Erythroblast (primary cell): ENCODE measurements around the gene PCLO.

Experiments
- GATA1 ChIP-seq: IDR thresholded peaks from 2 replicates; pipeline ENCODE4 v1.6.1; 2011; ENCODE audit warnings: low read depth, mild to moderate bottlenecking, control low read depth, low read length, moderate library complexity
- POLR2A ChIP-seq: IDR thresholded peaks from 2 replicates; pipeline ENCODE4 v1.6.1; 2011; ENCODE audit warnings: mild to moderate bottlenecking, low read length

GRCh38 chr7:82715344-82715743 lies 447.3 kb downstream of the PCLO start:
- no peak for TF ChIP-seq POLR2A
- no peak for TF ChIP-seq GATA1
